Measurements from ENCODE around the gene TMEM266.

TMEM266 gene

DNA sequence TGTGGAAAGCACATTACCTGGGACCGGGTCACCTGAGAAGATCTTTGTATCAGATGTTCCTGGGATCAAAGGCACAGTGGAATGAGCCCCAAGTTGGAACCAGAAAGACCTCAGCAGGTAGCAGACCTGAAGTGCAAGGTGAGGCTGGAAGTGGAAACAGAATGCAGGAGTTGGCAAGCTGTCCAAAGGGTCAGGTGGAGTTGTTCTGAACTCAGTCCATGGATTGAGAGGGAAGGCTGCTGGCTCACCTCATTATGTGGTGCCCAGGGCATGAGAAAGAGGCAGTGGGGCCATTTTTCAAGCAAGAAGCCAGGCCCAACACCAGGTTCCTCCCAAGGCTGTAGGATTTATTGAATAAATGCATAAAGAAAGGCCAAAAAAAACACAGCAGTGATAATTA, 49.3 kb downstream of the TMEM266 start:
- Histone ChIP-seq H3F3A (ENCODE audit: low read depth) (no peaks in the 10 kb centered on the region), H3K9me3 (ENCODE audit: insufficient read depth, low read depth, low read length) (no peaks in the 10 kb centered on the region), H3K79me2 (ENCODE audit: insufficient read depth, low read length) (no peaks in the 10 kb centered on the region), H3K9ac (ENCODE audit: low read depth, low read length, poor library complexity, severe bottlenecking) (no peak overlapping the region), H3K27me3 (ENCODE audit: insufficient read depth, low read length, poor library complexity, severe bottlenecking) (no peaks in the 10 kb centered on the region), H3K4me3 (ENCODE audit: low read length, poor library complexity, severe bottlenecking) (no peak overlapping the region), H2AFZ (ENCODE audit: low read length) (no peak overlapping the region), H3K4me2 (ENCODE audit: low read depth, low read length, poor library complexity, severe bottlenecking) (no peak overlapping the region), H3K36me3 (ENCODE audit: insufficient read depth, low read length) (no peaks in the 10 kb centered on the region), H4K20me1 (ENCODE audit: insufficient read depth, low read length, poor library complexity, severe bottlenecking) (no peaks in the 10 kb centered on the region), H3K4me1 (ENCODE audit: insufficient read depth, low read length, poor library complexity, severe bottlenecking) (no peaks in the 10 kb centered on the region), H3K9me2 (replicated peaks; ENCODE audit: low read depth, low read length) (no peaks in the 10 kb centered on the region)
- TF ChIP-seq, protein P1, sequence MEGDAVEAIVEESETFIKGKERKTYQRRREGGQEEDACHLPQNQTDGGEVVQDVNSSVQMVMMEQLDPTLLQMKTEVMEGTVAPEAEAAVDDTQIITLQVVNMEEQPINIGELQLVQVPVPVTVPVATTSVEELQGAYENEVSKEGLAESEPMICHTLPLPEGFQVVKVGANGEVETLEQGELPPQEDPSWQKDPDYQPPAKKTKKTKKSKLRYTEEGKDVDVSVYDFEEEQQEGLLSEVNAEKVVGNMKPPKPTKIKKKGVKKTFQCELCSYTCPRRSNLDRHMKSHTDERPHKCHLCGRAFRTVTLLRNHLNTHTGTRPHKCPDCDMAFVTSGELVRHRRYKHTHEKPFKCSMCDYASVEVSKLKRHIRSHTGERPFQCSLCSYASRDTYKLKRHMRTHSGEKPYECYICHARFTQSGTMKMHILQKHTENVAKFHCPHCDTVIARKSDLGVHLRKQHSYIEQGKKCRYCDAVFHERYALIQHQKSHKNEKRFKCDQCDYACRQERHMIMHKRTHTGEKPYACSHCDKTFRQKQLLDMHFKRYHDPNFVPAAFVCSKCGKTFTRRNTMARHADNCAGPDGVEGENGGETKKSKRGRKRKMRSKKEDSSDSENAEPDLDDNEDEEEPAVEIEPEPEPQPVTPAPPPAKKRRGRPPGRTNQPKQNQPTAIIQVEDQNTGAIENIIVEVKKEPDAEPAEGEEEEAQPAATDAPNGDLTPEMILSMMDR (conservative IDR thresholded peaks at IDR 0.05; ENCODE audit: low read length): no peak
- TF ChIP-seq EZH2phosphoT487 (IDR thresholded peaks at IDR 0.05; ENCODE audit: borderline replicate concordance): no peak

DNA sequence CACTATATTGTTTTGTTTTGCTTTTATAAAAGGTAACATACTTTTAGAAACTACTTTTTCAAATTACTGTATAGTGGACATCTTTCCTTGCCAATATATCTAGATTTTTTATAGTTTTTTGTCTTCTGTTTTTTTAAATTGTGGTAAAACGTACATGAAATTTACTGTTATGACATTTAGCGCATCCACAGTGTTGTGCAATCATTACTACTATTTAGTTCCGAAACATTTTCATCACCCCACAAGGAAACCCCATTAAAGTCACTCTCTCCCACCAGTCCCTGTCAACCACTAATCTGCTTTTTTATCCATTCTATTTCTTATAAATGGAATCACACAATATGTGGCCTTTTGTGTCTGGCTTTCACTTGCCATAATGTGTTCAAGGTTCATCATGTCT, 54.8 kb downstream of the TMEM266 start:
- no peaks in the 10 kb centered on the region for H3K9me2 ChIP-seq (replicated peaks; ENCODE audit: low read depth, low read length)
- no peaks in the 10 kb centered on the region for H3K9me3 ChIP-seq (ENCODE audit: insufficient read depth, low read depth, low read length)
- H3K4me1 ChIP-seq (ENCODE audit: insufficient read depth, low read length, poor library complexity, severe bottlenecking): no peaks in the 10 kb centered on the region
- no peak overlapping the region for H2AFZ ChIP-seq (ENCODE audit: low read length)
- H3F3A ChIP-seq (ENCODE audit: low read depth): no peaks in the 10 kb centered on the region
- no peak overlapping the region for H3K4me3 ChIP-seq (ENCODE audit: low read length, poor library complexity, severe bottlenecking)
- H4K20me1 ChIP-seq (ENCODE audit: insufficient read depth, low read length, poor library complexity, severe bottlenecking): no peaks in the 10 kb centered on the region
- no peak overlapping the region for H3K9ac ChIP-seq (ENCODE audit: low read depth, low read length, poor library complexity, severe bottlenecking)
- no peaks in the 10 kb centered on the region for H3K27me3 ChIP-seq (ENCODE audit: insufficient read depth, low read length, poor library complexity, severe bottlenecking)
- H3K79me2 ChIP-seq (ENCODE audit: insufficient read depth, low read length): no peaks in the 10 kb centered on the region
- TF ChIP-seq EZH2phosphoT487 (IDR thresholded peaks at IDR 0.05; ENCODE audit: borderline replicate concordance): no peak
- TF ChIP-seq, protein P1 (conservative IDR thresholded peaks at IDR 0.05; ENCODE audit: low read length): no peak
- no peaks in the 10 kb centered on the region for H3K36me3 ChIP-seq (ENCODE audit: insufficient read depth, low read length)
- no peak overlapping the region for H3K4me2 ChIP-seq (ENCODE audit: low read depth, low read length, poor library complexity, severe bottlenecking)

DNA sequence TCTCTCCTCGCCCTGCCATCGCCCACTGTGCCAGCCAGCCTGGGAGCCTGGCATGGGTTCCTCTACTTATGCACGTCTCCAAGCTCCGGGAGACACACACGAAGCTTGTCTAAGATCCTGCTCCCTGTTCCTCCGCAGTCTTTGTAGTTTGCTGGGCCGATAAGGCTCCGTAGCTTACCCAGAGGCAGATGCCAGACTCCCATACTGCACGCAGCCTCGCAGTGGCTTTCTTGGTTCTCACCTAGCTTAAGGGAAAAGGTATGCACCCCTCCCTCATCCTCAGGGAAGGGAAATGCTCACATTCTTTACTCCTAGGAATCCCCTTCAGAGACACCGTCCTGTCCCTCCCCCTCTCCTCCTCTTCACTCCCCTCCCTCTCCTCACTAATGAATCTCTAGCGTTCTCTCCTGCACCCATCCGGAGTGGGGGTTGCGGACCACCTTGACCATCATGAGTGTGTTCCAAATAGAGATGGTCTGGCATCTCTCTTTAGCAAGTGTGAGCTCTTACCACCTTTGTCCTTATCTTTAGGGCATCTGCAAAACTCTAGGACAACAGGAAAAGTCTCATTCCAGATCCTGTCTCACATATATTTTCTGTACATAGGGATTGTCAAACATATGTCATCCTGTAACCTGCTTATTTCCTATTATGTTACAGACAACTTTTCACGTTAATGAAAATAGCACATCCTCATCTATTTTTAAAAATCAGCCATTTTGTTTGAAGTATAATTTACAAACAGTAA, 56.5 kb downstream of the TMEM266 start:
- no peak for TF ChIP-seq EZH2phosphoT487 (IDR thresholded peaks at IDR 0.05; ENCODE audit: borderline replicate concordance)
- TF ChIP-seq, protein P1 (conservative IDR thresholded peaks at IDR 0.05; ENCODE audit: low read length): no peak
- no peak overlapping the region for H3K9ac ChIP-seq (ENCODE audit: low read depth, low read length, poor library complexity, severe bottlenecking)
- no peak overlapping the region for H2AFZ ChIP-seq (ENCODE audit: low read length)
- no peaks in the 10 kb centered on the region for H3K4me1 ChIP-seq (ENCODE audit: insufficient read depth, low read length, poor library complexity, severe bottlenecking)
- no peaks in the 10 kb centered on the region for H3K79me2 ChIP-seq (ENCODE audit: insufficient read depth, low read length)
- no peaks in the 10 kb centered on the region for H4K20me1 ChIP-seq (ENCODE audit: insufficient read depth, low read length, poor library complexity, severe bottlenecking)
- H3K36me3 ChIP-seq (ENCODE audit: insufficient read depth, low read length): no peaks in the 10 kb centered on the region
- no peak overlapping the region for H3K4me3 ChIP-seq (ENCODE audit: low read length, poor library complexity, severe bottlenecking)
- no peak overlapping the region for H3K4me2 ChIP-seq (ENCODE audit: low read depth, low read length, poor library complexity, severe bottlenecking)
- H3K27me3 ChIP-seq (ENCODE audit: insufficient read depth, low read length, poor library complexity, severe bottlenecking): no peaks in the 10 kb centered on the region
- no peaks in the 10 kb centered on the region for H3K9me3 ChIP-seq (ENCODE audit: insufficient read depth, low read depth, low read length)
- no peaks in the 10 kb centered on the region for H3K9me2 ChIP-seq (replicated peaks; ENCODE audit: low read depth, low read length)
- H3F3A ChIP-seq (ENCODE audit: low read depth): no peaks in the 10 kb centered on the region
